ENCODE data around the gene TAF1.
"Not testable (repeated sequence)": the region's sequence is repeated elsewhere in the genome, so short reads cannot be mapped to it uniquely, and the experiment has no call there.

TAF1 gene, protein sequence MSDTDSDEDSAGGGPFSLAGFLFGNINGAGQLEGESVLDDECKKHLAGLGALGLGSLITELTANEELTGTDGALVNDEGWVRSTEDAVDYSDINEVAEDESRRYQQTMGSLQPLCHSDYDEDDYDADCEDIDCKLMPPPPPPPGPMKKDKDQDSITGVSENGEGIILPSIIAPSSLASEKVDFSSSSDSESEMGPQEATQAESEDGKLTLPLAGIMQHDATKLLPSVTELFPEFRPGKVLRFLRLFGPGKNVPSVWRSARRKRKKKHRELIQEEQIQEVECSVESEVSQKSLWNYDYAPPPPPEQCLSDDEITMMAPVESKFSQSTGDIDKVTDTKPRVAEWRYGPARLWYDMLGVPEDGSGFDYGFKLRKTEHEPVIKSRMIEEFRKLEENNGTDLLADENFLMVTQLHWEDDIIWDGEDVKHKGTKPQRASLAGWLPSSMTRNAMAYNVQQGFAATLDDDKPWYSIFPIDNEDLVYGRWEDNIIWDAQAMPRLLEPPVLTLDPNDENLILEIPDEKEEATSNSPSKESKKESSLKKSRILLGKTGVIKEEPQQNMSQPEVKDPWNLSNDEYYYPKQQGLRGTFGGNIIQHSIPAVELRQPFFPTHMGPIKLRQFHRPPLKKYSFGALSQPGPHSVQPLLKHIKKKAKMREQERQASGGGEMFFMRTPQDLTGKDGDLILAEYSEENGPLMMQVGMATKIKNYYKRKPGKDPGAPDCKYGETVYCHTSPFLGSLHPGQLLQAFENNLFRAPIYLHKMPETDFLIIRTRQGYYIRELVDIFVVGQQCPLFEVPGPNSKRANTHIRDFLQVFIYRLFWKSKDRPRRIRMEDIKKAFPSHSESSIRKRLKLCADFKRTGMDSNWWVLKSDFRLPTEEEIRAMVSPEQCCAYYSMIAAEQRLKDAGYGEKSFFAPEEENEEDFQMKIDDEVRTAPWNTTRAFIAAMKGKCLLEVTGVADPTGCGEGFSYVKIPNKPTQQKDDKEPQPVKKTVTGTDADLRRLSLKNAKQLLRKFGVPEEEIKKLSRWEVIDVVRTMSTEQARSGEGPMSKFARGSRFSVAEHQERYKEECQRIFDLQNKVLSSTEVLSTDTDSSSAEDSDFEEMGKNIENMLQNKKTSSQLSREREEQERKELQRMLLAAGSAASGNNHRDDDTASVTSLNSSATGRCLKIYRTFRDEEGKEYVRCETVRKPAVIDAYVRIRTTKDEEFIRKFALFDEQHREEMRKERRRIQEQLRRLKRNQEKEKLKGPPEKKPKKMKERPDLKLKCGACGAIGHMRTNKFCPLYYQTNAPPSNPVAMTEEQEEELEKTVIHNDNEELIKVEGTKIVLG (N-terminal part only)

GRCh38 chrX:71365875-71366673 is at the start of gene TAF1:
TSS of gene TAF1 (plus strand) at chrX:71366357. CDS start at chrX:71366375, 18 bp downstream.
- peak; percentile 26 to 67 (median 53) for DNase-seq (ENCODE audit: low read depth in 2 of 3, low spot score in 2 of 3)

- not testable (repeated sequence) for DNase-seq (ENCODE audit: low read depth in 2 of 3, low spot score in 2 of 3)
Measured at GRCh38 chrX:71316959-71317358, 49.2 kb upstream of the TAF1 start.

DNA sequence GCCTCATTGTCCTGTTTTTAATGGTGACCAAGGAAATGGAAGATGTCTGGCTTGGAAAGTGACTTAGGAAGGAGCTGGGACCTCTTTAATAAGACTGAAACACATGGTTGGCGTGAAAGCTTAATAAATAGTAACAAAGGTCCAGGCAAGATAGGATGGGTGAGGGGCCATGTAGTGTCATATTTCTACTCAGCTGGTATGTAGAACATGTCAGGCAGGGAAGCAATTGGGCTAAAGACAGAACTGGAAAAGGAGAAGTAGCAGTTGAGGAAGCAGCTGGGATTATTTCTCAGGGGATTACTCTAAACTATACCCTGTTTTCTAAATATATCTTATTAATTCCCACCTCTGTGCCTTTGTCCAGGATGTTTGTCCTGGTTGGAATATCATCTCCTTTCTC is 46.0 kb upstream of the TAF1 start:
- DNase-seq (ENCODE audit: low read depth in 2 of 3, low spot score in 2 of 3), result no peak

GRCh38 chrX:71321731-71322130 is 44.4 kb upstream of the TAF1 start:
- DNase-seq (ENCODE audit: low read depth in 2 of 3, low spot score in 2 of 3), result no peak

DNA sequence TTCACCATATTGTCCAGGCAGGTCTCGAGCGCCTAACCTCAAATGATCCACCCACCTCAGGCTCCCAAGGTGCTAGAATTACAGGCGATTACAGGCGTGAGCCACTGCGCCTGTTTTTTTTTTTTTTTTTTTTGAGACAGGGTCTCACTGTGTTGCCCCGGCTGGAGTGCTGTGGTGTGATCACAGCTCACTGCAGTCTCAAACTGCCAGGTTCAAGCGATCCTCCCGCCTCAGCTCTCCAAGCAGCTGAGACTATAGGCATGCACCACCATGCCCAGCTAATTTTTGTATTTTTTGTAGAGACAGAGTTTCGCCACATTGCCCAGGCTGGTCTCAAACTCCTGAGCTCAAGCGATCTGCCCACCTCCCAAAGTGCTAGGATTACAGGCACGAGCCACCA is 41.7 kb upstream of the TAF1 start:
- DNase-seq (ENCODE audit: low read depth in 2 of 3, low spot score in 2 of 3), result not testable (repeated sequence)

DNA sequence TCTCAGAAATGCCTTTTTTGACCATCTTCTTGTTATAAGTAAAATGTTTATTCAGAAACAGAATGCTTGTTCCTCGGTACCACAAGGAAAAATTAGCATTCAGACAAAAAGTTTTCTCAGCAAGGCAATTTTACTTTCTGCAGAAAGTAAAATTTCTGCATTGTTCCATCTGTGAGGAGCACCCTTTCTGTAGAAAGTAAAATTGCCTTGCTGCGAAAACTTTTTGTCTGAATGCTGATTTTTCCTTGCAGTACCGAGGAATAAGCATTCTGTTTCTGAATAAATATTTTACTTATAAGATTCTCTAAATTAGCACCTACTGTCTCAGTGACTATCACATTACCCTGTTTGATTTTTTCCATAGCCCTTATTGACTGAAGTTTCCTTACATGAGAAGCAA is 39.8 kb upstream of the TAF1 start:
- DNase-seq (ENCODE audit: low read depth in 2 of 3, low spot score in 2 of 3), result no peak

DNA sequence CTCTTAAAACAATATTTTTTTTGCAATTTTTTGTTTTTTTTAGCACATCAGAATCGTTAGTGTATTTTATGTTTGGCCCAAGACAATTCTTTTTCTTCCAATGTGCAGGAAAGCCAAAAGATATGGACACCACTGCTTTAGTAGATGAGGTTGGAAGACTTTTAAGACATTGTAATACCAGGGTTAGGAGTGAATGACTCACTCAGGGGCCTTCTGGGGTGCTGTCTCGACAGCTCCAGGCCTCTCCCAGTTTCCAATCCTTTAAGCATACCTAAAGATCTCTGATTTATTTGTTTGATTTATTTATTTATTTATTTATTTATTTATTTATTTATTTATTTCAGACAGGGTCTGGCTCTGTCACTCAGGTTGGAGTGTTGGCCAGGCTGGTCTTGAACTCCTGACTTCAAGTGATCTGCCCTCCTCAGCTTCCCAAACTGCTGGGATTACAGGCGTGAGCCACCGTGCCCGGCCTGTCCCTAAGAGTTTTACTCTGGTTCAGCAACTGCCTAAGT is 16.9 kb upstream of the TAF1 start:
- DNase-seq (ENCODE audit: low read depth in 2 of 3, low spot score in 2 of 3), result not testable (repeated sequence)

GRCh38 chrX:71349867-71350266 is 16.3 kb upstream of the TAF1 start:
- not testable (repeated sequence) for DNase-seq (ENCODE audit: low read depth in 2 of 3, low spot score in 2 of 3)

- DNase-seq (ENCODE audit: low read depth in 2 of 3, low spot score in 2 of 3), result not testable (repeated sequence)
Measured at GRCh38 chrX:71352439-71352838, 13.7 kb upstream of the TAF1 start.

DNA sequence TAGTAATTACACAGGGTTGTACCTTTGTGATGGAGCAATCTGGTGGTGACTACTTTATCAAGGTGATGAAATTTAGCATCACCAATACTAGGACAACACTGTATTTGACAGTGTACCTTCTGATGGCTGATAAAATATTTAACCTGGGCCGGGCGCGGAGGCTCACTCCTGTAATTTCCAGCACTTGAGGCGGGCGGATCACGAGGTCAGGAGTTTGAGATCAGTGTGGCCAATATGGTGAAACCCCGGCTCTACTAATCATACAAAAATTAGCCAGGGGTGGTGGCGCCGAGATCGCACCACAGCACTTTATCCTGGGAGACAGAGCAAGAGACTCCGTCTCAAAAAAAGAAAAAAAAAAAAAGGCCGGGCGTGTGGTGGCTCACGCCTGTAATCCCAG is 1.9 kb upstream of the TAF1 start:
- no peak for DNase-seq (ENCODE audit: low read depth in 2 of 3, low spot score in 2 of 3)

DNA sequence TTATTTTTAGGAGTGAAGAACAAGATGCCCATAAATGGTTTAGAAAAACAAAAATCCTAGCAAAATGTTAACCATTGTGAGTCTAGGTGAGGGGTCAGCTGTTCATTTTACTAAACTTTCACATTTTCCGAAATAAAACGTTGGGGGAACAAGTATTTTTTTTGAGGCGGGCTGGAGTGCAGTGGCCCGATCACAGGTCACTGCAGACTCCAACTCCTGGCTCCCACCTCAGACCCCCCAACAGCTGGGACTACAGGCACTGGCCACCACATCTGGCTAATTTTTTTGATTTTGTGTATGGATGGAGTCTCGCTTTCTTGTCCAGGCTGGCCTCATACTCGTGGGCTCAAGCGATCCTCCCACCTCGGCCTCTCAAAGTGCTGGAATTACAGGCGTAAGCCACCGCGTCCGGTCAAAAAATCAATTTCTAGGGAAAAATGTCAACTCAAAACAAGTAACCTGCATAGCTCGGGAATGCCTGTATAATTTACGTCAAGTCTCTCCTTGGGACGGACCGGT is 742 bp upstream of the TAF1 start:
- no peak for DNase-seq (ENCODE audit: low read depth in 2 of 3, low spot score in 2 of 3)

GRCh38 chrX:71366674-71367256 is 608 bp downstream of the TAF1 start:
- DNase-seq (ENCODE audit: low read depth in 2 of 3, low spot score in 2 of 3), result peak in 1 of 3 experiments; percentile 6

DNA sequence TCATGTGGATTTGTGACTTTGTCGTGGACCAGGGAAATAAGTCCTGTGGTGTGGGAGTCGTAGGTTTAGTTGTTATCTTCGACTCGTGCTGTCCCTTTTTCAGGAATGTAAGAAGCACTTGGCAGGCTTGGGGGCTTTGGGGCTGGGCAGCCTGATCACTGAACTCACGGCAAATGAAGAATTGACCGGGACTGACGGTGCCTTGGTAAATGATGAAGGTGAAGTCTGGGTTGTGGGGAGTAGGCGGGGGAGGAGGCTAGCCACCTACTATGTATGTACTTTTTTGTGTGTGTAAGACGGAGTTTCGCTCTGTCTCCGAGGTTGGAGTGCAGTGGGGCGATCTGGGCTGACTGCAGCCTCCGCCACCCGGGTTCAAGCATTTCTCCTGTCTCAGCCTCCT is 1.2 kb downstream of the TAF1 start:
- DNase-seq (ENCODE audit: low read depth in 2 of 3, low spot score in 2 of 3), result peak in 1 of 3 experiments; percentile 5

GRCh38 chrX:71372388-71372787 is 6.2 kb downstream of the TAF1 start:
- DNase-seq (ENCODE audit: low read depth in 2 of 3, low spot score in 2 of 3), result no peak

- DNase-seq (ENCODE audit: low read depth in 2 of 3, low spot score in 2 of 3), result no peak
Measured at GRCh38 chrX:71378732-71379131, 12.6 kb downstream of the TAF1 start.

- not testable (repeated sequence) for DNase-seq (ENCODE audit: low read depth in 2 of 3, low spot score in 2 of 3)
Measured at GRCh38 chrX:71391725-71392124, 25.6 kb downstream of the TAF1 start.

GRCh38 chrX:71393919-71394318 is 27.8 kb downstream of the TAF1 start:
- no peak for DNase-seq (ENCODE audit: low read depth in 2 of 3, low spot score in 2 of 3)

- no peak for DNase-seq (ENCODE audit: low read depth in 2 of 3, low spot score in 2 of 3)
Measured at GRCh38 chrX:71396576-71396975, 30.4 kb downstream of the TAF1 start.

GRCh38 chrX:71400710-71401109 is 34.6 kb downstream of the TAF1 start:
- DNase-seq (ENCODE audit: low read depth in 2 of 3, low spot score in 2 of 3), result no peak

Measured in activated CD8-positive, alpha-beta memory T cell treated with anti-CD3 and anti-CD28 coated beads for 48 hours (primary cell).